Esophagus muscularis mucosa (tissue), 4 donors: ENCODE results near the gene TFAM. TPM values are rescaled to one million over a fixed set of nuclear protein-coding genes. Genes with fewer than 3 reads are reported as not detected.

Source experiments
- DNase-seq: peaks from one replicate; pipeline ENCODE4 v3.0.0-alpha.2; 2017; ENCODE audit errors: extremely low spot score
- H3K27ac ChIP-seq, 4 donors: fragments of 200-600 bp; sonication (generic); replicated peaks in 1 of 4; 1 replicate in 3 of 4; 2 replicates in 1 of 4; pipeline ENCODE4 v1.5.1; 2016 to 2019; ENCODE audit warnings: mild to moderate bottlenecking in 1 of 4
- H3K27me3 ChIP-seq, 4 donors: fragments of 200-600 bp; sonication (generic); one replicate each; pipeline versions ENCODE4 v1.5.1 to v1.6.0; 2016 to 2019
- H3K36me3 ChIP-seq, 4 donors: fragments of 200-600 bp; sonication (generic); one replicate each; pipeline ENCODE4 v1.5.1; 2016 to 2019
- H3K4me1 ChIP-seq, 4 donors: fragments of 200-600 bp; sonication (generic); one replicate each; pipeline ENCODE4 v1.5.1; 2016 to 2019
- H3K4me3 ChIP-seq, 4 donors: fragments of 200-600 bp; sonication (generic); 1 replicate in 2 of 4; 2 replicates in 2 of 4; pipeline ENCODE4 v1.5.1; 2016 to 2019; ENCODE audit warnings: mild to moderate bottlenecking in 4 of 4, moderate library complexity in 1 of 4
- H3K9me3 ChIP-seq, 4 donors: fragments of 200-600 bp; sonication (generic); 1 replicate in 3 of 4; 2 replicates in 1 of 4; pipeline ENCODE4 v1.5.1; 2016 to 2019
- EP300 ChIP-seq: sonication (generic); formaldehyde crosslinking; IDR thresholded peaks from one replicate; pipeline ENCODE4 v1.6.1; 2017; ENCODE audit warnings: antibody characterized with exemption
- POLR2A ChIP-seq: fragments of 450-650 bp; IDR thresholded peaks from one replicate; pipeline ENCODE4 v1.6.1; 2017; ENCODE audit warnings: antibody characterized with exemption, moderate library complexity, mild to moderate bottlenecking, low read depth
- POLR2AphosphoS5 ChIP-seq, 2 donors: sonication (generic); formaldehyde crosslinking; IDR thresholded peaks; one replicate each; pipeline ENCODE4 v1.6.1; 2017; ENCODE audit warnings: antibody characterized with exemption in 2 of 2
- WGBS: methylation state at CpG from one replicate; pipeline ENCODE4 v1.1.5; 2018; 5-methylcytosine and 5-hydroxymethylcytosine counted together
- intact Hi-C: fragments of 100-400 bp; cut with DNase I; formaldehyde crosslinking; loops from one replicate; pipeline ENCODE4 v1.15.1; 2023
- total RNA-seq, 4 donors: library from RNA; depleted of rRNA; stranded (reverse); fragments of >200 nt; gene quantifications; one replicate each; pipeline versions ENCODE4 v1.1.0 to v1.2.1, GENCODE V29; 2016
- TF ChIP-seq, protein P1 (sequence below), 3 experiments: fragments of 200-600 bp in 2 of 3; fragments of 450-650 bp in 1 of 3; sonication (generic) in 2 of 3; IDR thresholded peaks; one replicate each; pipeline ENCODE4 v1.5.1; 2017 to 2019; ENCODE audit warnings: antibody characterized with exemption in 3 of 3, mild to moderate bottlenecking in 2 of 3, moderate library complexity in 1 of 3

Gene TFAM
- total RNA-seq, 4 donors from 2014 or later = 15.4 to 24.3 (median 19.5) TPM

DNA sequence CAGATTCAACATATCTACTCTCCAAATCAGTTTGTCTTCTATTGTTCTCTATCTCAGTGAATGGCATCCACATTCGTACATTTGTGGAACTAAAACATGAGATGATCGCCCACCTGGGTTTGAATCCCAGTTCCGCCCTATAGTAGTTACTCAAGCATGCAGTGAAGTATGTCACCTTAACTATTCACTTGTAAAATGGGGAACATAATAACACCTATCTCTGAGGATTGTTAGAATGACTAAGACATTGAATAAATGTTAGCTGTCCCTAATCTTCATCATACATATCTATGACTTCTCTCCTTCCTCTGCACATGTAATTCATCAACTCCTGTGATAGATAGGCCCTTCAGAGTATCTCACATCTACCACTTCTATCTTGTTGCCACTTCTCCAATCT, 25.7 kb upstream of the TFAM start:
- Histone ChIP-seq H3K9me3 (no peaks in the 10 kb centered on the region), H3K4me1 (peaks cover 15 to 31% (median 27%) of the 10 kb centered on the region in 4 donors), H3K36me3 (peaks cover 0 to 14% (median 3%) of the 10 kb centered on the region in 4 donors), H3K27me3 (no peaks in the 10 kb centered on the region), H3K4me3 (no peak overlapping the region), H3K27ac (no peak overlapping the region)
- intact Hi-C loops = no loop called here
- no peak for DNase-seq
- TF ChIP-seq, protein P1, sequence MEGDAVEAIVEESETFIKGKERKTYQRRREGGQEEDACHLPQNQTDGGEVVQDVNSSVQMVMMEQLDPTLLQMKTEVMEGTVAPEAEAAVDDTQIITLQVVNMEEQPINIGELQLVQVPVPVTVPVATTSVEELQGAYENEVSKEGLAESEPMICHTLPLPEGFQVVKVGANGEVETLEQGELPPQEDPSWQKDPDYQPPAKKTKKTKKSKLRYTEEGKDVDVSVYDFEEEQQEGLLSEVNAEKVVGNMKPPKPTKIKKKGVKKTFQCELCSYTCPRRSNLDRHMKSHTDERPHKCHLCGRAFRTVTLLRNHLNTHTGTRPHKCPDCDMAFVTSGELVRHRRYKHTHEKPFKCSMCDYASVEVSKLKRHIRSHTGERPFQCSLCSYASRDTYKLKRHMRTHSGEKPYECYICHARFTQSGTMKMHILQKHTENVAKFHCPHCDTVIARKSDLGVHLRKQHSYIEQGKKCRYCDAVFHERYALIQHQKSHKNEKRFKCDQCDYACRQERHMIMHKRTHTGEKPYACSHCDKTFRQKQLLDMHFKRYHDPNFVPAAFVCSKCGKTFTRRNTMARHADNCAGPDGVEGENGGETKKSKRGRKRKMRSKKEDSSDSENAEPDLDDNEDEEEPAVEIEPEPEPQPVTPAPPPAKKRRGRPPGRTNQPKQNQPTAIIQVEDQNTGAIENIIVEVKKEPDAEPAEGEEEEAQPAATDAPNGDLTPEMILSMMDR (IDR thresholded peaks at IDR 0.05) = no peak
- TF ChIP-seq POLR2A = no peak
- TF ChIP-seq POLR2AphosphoS5 (IDR thresholded peaks at IDR 0.05) = no peak
- no peak for TF ChIP-seq EP300
- WGBS = 93% methylated on average over 3 of the region's 3 CpGs

DNA sequence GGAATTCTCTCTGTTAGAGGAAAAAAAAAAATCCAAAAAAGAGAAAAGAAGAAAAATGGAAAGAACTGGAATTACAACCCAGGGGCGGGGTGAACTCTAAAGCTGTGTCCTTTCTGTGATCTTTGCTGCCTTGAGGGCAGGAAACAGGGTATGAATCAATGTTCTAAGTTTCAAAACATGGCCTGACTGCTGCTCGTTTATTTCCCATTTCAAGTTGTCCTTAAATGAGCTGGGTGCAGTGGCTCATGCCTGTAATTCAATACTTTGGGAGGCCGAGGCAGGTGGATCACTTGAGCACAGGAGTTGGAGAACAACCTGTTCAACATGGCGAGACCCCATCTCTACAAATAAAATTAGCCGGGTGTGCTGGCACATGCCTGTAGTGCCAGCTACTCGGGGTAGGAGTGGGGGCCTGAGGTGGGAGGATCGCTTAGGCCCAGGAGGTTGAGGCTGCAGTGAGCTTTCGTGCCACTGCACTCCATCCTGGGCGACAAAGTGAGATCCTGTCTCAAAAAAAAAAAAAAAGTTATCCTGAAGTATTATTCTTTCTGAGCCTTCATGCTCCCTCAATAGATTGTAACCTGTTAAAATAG, 24.7 kb upstream of the TFAM start:
- intact Hi-C loops = no loop called here
- Histone ChIP-seq H3K9me3 (no peaks in the 10 kb centered on the region), H3K27ac (no peak overlapping the region), H3K4me3 (no peak overlapping the region), H3K4me1 (peaks cover 10 to 25% (median 24%) of the 10 kb centered on the region in 4 donors), H3K36me3 (peaks cover 0 to 23% (median 4%) of the 10 kb centered on the region in 4 donors), H3K27me3 (no peaks in the 10 kb centered on the region)
- no peak for DNase-seq
- TF ChIP-seq POLR2AphosphoS5 (IDR thresholded peaks at IDR 0.05) = no peak
- TF ChIP-seq POLR2A = no peak
- TF ChIP-seq, protein P1 (IDR thresholded peaks at IDR 0.05) = no peak
- no peak for TF ChIP-seq EP300
- 75% methylated on average over 9 of the region's 9 CpGs for WGBS

DNA sequence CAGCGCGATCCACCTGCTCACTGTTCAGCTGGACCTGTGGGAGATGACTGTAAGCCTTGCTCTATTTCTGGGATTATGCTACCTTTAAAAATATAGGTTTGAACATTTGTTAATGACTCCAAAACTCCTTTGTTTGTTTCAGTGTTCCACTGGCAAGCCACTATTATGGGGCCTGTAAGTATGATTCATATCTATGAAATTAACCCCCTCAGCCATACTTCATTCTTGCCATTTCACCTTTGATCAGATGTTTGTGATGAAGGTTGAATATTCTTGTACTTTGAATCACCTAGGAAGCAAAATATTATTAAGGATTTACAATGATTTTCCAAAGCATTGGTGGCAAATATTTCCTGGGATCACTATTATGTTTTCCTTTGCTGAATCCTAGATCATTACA, 23.9 kb upstream of the TFAM start:
- Histone ChIP-seq H3K4me1 (peaks cover 10 to 25% (median 23%) of the 10 kb centered on the region in 4 donors), H3K27ac (no peak overlapping the region), H3K36me3 (peaks cover 0 to 24% (median 5%) of the 10 kb centered on the region in 4 donors), H3K27me3 (no peaks in the 10 kb centered on the region), H3K9me3 (no peaks in the 10 kb centered on the region), H3K4me3 (no peak overlapping the region)
- TF ChIP-seq, protein P1 (IDR thresholded peaks at IDR 0.05) = no peak
- TF ChIP-seq POLR2AphosphoS5 (IDR thresholded peaks at IDR 0.05) (no peak), POLR2A (no peak), EP300 (no peak)
- WGBS = 96% methylated on average over 2 of the region's 2 CpGs
- intact Hi-C loops = no loop called here
- no peak for DNase-seq

DNA sequence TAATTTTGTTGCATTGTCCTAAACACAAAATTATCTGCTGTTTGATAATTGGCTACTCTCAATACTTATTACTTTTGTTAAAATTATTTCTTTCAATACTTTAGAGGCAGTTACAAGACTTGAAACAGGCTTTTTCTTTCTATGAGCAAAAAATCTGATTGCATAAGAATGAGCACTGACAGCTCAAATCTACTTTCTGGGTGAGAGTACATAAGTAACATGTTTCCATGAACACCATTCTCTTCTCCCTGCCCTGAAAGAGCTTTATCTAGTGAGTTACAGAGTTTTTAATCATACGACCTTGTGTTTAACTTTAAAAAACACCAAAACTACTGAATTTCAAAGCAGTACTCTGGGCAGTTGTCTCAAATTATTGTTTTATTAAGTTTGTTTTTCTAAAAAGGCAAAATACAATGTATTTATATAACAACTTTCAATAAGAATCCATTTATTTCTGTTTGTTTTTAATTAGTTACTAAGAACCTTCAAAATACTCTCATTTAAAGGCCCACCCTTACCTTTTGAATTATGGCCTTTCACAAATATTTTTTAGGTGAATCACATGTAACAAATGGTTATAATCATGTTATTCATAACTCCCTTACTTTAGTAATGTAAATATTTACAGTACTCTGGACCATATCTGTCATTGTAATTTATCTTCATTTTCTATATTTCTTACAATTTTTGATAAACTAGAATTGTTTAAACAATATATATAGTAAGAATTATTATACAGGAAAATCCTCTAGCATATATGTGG, 23.0 kb upstream of the TFAM start:
- Histone ChIP-seq H3K36me3 (peaks cover 0 to 24% (median 8%) of the 10 kb centered on the region in 4 donors), H3K4me1 (peaks cover 10 to 17% (median 15%) of the 10 kb centered on the region in 4 donors), H3K9me3 (no peaks in the 10 kb centered on the region), H3K27ac (no peak overlapping the region), H3K4me3 (no peak overlapping the region), H3K27me3 (no peaks in the 10 kb centered on the region)
- intact Hi-C loops = no loop called here
- no peak for DNase-seq
- TF ChIP-seq, protein P1 (IDR thresholded peaks at IDR 0.05) = no peak
- TF ChIP-seq POLR2A = no peak
- no peak for TF ChIP-seq POLR2AphosphoS5 (IDR thresholded peaks at IDR 0.05)
- TF ChIP-seq EP300 = no peak
- WGBS = 77% methylated on average over 1 of the region's 1 CpG
